ENCODE results near the gene TXK.

Gene TXK

GRCh38 chr4:48108309-48109073 is 25.6 kb downstream of the TXK start:
- DNase-seq, result no peak
- intact Hi-C loops (cut with DNase I), result no loop called here

DNA sequence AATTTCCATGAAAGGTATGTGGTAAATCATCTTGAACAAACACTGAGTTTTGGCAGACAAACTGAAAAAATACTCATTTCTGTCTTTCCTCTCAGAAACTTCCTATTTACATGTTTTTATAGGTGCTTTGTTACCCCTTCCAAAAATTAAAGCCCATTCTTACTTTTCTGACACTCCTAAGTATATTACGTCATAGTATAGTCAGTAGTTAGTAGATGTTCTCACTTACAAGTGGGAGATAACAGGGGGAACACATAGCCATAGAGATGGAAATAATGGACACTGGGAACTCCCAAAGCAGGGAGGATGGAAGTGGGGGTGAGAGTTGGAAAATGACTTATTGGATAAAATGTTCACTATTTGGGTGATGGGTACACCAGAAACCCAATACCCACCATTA is 28.8 kb downstream of the TXK start:
- DNase-seq, result no peak
- intact Hi-C loops (cut with DNase I), result no loop called here

- intact Hi-C loops (cut with DNase I), result no loop called here
- no peak for DNase-seq
These were observed 30.4 kb downstream of the TXK start for GRCh38 chr4:48103483-48104139.

- DNase-seq, result no peak
- intact Hi-C loops (cut with DNase I), result no loop called here
These were observed 31.7 kb downstream of the TXK start for GRCh38 chr4:48102303-48102702.

DNA sequence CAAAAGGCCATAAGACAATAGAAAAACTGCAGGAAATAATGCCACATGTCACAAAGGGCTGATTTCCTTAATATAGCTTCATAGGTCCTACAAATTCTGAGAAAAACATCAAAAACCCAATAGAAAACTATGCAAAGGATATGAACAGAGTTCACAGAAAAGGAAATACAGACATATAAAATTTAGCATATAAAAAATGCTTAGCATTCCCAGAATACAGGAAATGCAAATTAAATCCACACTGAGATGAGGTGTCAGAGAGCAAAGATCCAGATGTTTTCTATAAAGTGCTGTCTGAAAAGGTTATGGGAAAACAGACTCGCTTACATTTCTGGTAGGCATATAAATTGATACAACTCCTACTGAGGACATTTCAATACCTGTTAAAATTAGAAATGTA is 33.8 kb downstream of the TXK start:
- intact Hi-C loops (cut with DNase I), result no loop called here
- DNase-seq, result no peak

- no peak for DNase-seq
- intact Hi-C loops (cut with DNase I), result no loop called here
These were observed 38.6 kb downstream of the TXK start for GRCh38 chr4:48095441-48095840.

DNA sequence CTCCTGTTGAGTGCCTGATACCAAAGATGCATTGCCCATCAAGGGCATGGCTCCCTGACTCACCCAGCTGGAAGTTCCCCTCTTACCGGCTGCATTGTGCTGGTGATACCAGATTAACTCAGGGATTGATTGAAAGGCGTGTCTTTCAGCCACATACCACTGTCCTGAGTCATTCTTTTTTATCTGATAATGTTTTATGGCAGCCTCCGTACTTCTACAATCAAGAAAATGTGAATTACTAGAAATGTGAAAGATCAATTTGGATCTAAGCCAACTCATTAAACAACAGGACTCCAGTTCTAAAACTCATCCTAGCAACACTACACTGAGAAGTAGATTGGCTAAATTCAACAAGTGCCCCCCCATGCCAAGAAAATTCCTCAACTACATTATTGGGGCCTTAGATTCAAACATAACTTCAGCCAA is 40.0 kb downstream of the TXK start:
- intact Hi-C loops (cut with DNase I), result no loop called here

DNA sequence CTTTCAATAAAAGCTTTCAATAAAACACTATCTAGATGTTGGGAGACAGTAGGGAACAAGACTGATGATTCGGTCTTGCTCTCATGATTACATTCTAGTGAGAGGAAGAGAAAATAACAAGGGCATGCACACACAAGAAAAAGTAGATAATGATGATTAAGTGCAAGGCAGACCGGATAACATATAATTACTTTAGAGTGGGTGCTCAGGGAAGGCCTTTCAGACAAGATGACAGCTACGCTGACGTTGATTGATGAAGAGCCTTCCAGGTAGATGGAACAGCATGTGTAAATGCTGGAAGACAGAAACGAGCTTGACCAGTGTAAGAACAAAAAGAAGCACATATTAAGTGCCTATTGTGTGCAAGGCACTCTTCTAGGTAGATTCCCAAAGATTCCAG is 43.4 kb downstream of the TXK start:
- DNase-seq, result no peak
- intact Hi-C loops (cut with DNase I), result no loop called here

More for the DNA sequence above, 40.0 kb downstream of the TXK start:
- DNase-seq, result no peak

DNA sequence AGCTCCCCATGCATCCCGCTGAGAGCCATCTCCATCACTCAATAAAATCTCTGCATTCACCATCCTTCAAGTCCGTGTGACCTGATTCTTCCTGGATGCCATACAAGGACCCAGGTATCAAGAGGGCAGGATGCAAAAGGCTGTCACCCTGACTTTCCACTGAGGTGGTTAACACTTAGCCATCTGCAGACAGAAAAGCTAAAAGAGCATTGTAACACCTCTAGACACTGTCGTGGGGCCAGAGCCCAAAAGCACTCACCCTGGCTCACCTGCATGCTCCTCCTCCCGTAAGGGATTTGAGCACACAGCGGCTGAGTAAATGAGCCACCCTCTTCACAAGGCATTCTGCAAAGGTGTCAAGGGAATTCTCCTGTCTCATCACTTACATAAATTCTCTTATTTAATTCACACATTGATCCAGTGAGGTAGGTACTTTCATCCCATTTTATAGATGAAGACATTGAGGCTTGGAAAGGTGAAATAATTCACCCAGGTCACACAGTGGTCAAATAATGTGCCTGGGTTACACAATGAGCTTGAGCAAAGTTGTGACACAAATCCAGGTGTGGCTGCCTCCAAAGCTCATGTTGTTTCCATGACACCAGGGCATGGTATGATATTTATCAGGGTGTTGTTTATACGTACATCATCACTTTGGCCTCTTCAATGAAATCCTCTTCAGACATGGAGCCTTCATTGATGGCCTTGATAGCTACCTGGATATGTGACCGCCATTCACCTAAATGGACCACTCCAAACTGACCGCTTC is 48.0 kb downstream of the TXK start:
- intact Hi-C loops (cut with DNase I), result loop anchor here (5.0 kb wide), 1 partner anchor 159 kb away; no protein-coding TSS in a partner anchor
- DNase-seq, result no peak

DNA sequence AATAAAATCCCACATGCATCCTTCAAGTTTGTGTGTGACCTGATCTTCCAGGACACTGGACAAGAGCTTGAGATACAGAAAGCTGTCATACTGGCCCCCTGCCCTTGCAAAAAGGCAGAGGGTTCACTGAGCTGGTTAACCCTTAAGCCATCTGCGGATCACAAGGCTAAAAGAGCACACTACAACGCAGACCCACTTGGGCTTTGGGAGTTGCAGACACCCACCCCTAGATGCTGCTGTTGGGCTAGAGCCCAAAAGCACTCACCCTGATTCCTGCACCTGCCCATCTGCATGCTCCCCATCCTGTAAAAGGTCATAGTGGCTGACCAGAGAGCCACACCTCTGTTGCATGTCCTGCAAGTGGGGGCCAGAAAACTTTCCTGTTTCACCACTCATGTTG is 51.1 kb downstream of the TXK start:
- DNase-seq, result no peak
- intact Hi-C loops (cut with DNase I), result no loop called here

GRCh38 chr4:48081196-48081595 is 52.9 kb downstream of the TXK start:
- intact Hi-C loops (cut with DNase I), result no loop called here
- DNase-seq, result no peak

GRCh38 chr4:48079972-48080391 is 54.1 kb downstream of the TXK start:
- intact Hi-C loops (cut with DNase I), result no loop called here
- DNase-seq, result no peak

DNA sequence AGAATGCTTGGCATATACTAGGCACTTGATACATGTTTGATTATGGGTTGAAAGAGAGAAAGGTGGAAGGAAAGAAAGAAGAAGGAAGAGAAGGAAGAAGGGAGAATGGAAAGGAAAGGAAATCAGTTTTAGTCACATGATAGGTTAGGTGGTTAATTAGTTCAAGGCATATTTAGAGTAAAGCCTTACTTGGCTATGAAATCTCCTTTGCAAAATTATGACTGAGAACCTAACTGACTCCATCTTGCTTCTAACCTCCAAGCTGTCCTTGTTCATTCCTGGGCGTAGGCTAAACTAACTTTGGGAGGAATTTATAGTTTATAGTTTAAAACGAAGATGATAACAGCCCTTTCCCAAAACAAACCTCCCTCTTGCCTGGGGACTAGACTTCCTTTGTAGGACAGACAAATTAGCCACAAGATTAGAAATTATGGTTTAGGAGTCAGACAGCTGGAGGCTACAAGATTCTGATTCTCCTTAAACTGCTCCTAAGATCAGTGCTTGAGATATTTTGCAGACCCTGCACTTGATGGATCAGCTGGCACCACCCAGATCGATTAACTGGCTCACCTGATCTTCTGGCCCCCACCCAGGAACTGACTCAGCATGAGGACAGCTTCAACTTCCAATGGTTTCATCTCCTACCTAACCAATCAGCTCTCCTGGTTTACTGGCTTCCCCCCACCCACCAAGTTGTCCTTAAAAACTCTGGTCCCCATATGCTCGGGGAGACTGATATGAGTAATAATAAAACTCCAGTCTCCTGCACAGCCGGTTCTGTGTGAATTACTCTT is 55.0 kb downstream of the TXK start:
- DNase-seq, result no peak
- intact Hi-C loops (cut with DNase I), result no loop called here

DNA sequence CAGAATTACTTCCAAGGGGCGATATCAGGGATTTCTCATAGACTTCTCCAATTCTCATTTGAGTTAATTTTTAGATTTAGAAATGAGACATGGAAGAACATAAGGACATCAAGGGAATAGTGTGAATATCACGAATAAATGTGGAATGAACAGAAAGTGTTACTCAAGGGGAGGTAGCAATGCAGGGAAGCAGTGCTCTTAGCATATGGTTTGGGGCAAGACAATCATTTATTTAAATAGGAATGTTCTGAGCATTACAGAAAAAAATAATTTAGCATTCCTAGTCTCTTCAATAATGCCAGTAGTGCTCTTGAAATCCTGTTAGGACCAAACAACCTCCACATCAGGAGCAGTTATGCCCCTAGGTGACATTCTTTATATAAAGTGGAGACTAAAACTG is 55.6 kb downstream of the TXK start:
- DNase-seq, result no peak
- intact Hi-C loops (cut with DNase I), result no loop called here

GRCh38 chr4:48074657-48075056 is 59.4 kb downstream of the TXK start:
- intact Hi-C loops (cut with DNase I), result no loop called here
- no peak for DNase-seq

- intact Hi-C loops (cut with DNase I), result no loop called here
These were observed 60.4 kb downstream of the TXK start for GRCh38 chr4:48073567-48074103.

DNA sequence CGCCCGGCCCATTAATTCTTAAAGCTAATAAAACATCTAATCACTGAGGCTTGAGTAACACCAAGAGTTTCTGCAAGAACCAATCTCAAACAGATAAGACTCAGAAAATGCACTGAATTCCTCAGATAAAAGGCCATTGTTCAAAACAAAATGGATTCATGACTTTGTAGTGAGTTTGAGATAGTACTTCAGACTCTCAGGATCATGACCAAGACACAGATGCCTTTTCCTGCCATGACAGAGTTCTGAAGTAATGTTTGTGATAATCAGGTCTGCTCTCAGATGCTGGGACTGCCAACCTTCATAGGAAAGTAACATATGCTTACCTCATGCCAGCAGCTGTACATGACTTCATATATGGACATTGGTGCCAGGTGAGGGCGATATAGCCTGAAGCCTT is 62.9 kb downstream of the TXK start:
- intact Hi-C loops (cut with DNase I), result no loop called here
- no peak for DNase-seq

More at GRCh38 chr4:48073567-48074103, 60.4 kb downstream of the TXK start:
- DNase-seq, result no peak

DNA sequence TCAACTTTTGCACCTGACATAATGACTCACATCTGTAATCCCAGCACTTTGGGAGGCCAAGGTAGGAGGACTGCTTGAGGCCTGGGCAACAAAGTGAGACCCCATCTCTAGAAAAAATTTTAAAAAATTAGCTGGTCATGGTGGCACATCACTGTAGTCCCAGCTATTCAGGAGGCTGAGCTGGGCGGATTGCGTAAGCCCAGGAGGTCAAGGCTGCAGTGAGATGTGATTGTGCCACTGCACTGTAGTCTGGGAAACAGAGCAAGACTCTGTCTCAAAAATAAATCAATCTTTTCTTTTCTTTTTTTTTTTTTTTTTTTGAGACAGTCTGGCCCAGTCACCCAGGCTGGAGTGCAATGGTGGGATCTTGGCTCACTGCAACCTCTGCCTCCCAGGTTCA is 65.0 kb downstream of the TXK start:
- DNase-seq, result no peak

GRCh38 chr4:48068182-48068581 is 65.9 kb downstream of the TXK start:
- intact Hi-C loops (cut with DNase I), result no loop called here
- no peak for DNase-seq

More for the DNA sequence above, 65.0 kb downstream of the TXK start:
- intact Hi-C loops (cut with DNase I), result no loop called here

DNA sequence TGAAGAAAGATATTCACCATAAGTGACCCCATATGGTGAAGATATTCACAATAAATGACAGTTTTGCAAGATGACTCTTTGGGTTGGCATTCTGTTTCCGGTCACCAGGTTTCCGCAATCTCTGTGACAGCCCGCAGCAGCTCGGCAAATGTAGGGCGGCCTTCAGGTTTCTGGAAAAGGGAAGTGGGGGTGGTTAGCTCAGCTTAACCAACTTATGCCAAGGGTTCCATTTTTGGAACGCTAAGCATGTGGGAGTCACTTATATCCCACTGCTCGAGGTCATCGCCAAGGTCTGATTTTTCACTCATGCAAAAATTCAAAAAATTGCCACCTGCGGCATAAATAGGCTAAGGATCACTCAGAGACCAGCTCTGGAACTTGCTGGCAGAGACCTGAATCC is 66.5 kb downstream of the TXK start:
- intact Hi-C loops (cut with DNase I), result no loop called here
- DNase-seq, result no peak
